ENCODE data around the gene SH3GL1. TPM values are rescaled to one million over a fixed set of nuclear protein-coding genes. Genes with fewer than 3 reads are reported as not detected.
A peak's percentile ranks its signal among the peaks of the same experiment; 100 is the strongest.

SH3GL1 gene
- total RNA-seq, 2 experiments from 2014 or later = 39.3 to 40.9 TPM

- ATAC-seq (ENCODE audit: poor library complexity) = peak; percentile 81
- no peaks in the 10 kb centered on the region for H3K27me3 Mint-ChIP-seq
- Histone ChIP-seq H3K9me3 (ENCODE audit: control insufficient read depth in 1 of 2, insufficient read depth in 1 of 2, low read length in 2 of 2) (no peaks in the 10 kb centered on the region), H3K4me3 (ENCODE audit: low read length) (peak overlapping the region; percentile 93), H3K36me3 (ENCODE audit: insufficient read depth, low read length) (peaks cover 5% of the 10 kb centered on the region), H3K27me3 (ENCODE audit: control insufficient read depth in 1 of 2, insufficient read depth in 2 of 2, low read length in 2 of 2) (no peaks in the 10 kb centered on the region), H3K27ac (ENCODE audit: low read depth in 1 of 2, low read length in 2 of 2) (peak overlapping the region; percentile 70 to 92), H3K4me1 (ENCODE audit: insufficient read depth, low read length) (peaks cover 40% of the 10 kb centered on the region)
- H3K27ac Mint-ChIP-seq = peak overlapping the region; percentile 83
- ChIA-PET POLR2A (interaction anchor here (0.9 to 2.9 kb wide), 27 partner anchors 9 to 580 kb away, joined by 3 to 43 read pairs (median 7); partner anchors contain the start of genes CHAF1A, DPP9, EEF2 and FSD1), CTCF (interaction anchor here (0.5 to 3.6 kb wide), 9 partner anchors 10 to 448 kb away, joined by 3 to 27 read pairs (median 4); partner anchors contain the start of genes FEM1A, SH3GL1 and YJU2)
- H3K4me3 Mint-ChIP-seq = peak overlapping the region; percentile 91
- peak; percentile 34 for TF ChIP-seq CTCF (IDR thresholded peaks at IDR 0.05)
- DNase-seq = peak; percentile 79 to 99 (median 86)
- H3K9me3 Mint-ChIP-seq = no peaks in the 10 kb centered on the region
- intact Hi-C loops (cut with DNase I, micrococcal nuclease) = loop anchor here (1.0 to 5.0 kb wide), 8 partner anchors 14 to 295 kb away; partner anchors contain the start of genes TMIGD2 (in 2 of the 2), YJU2 (in 2 of the 2), ANKRD24 (in 1 of the 2) and CHAF1A (in 1 of the 2)
- H3K4me1 Mint-ChIP-seq (ENCODE audit: low read depth) = peaks cover 37% of the 10 kb centered on the region
- H3K36me3 Mint-ChIP-seq (ENCODE audit: low read depth) = peaks cover 18% of the 10 kb centered on the region
These were observed 57.6 kb downstream of the SH3GL1 start for GRCh38 chr19:4342615-4343369.

GRCh38 chr19:4342314-4342614 is 58.1 kb downstream of the SH3GL1 start:
- Histone ChIP-seq H3K27me3 (ENCODE audit: control insufficient read depth in 1 of 2, insufficient read depth in 2 of 2, low read length in 2 of 2) (no peaks in the 10 kb centered on the region), H3K36me3 (ENCODE audit: insufficient read depth, low read length) (peaks cover 5% of the 10 kb centered on the region), H3K4me3 (ENCODE audit: low read length) (peak overlapping the region; percentile 93), H3K9me3 (ENCODE audit: control insufficient read depth in 1 of 2, insufficient read depth in 1 of 2, low read length in 2 of 2) (no peaks in the 10 kb centered on the region), H3K27ac (ENCODE audit: low read depth in 1 of 2, low read length in 2 of 2) (peak overlapping the region; percentile 20 to 69), H3K4me1 (ENCODE audit: insufficient read depth, low read length) (peaks cover 41% of the 10 kb centered on the region)
- peak overlapping the region; percentile 83 for H3K27ac Mint-ChIP-seq
- H3K36me3 Mint-ChIP-seq (ENCODE audit: low read depth) = peaks cover 18% of the 10 kb centered on the region
- H3K4me1 Mint-ChIP-seq (ENCODE audit: low read depth) = peaks cover 38% of the 10 kb centered on the region
- DNase-seq = no peak
- TF ChIP-seq CTCF (IDR thresholded peaks at IDR 0.05) = no peak
- H3K9me3 Mint-ChIP-seq = no peaks in the 10 kb centered on the region
- POLR2A ChIA-PET = interaction anchor here (1.0 to 2.9 kb wide), 25 partner anchors 9 to 579 kb away, joined by 3 to 43 read pairs (median 7); partner anchors contain the start of genes CHAF1A, DPP9, EEF2 and FSD1
- CTCF ChIA-PET = interaction anchor here (0.7 to 3.6 kb wide), 8 partner anchors 11 to 449 kb away, joined by 3 to 27 read pairs (median 7); partner anchors contain the start of genes FEM1A, SH3GL1 and YJU2
- no peaks in the 10 kb centered on the region for H3K27me3 Mint-ChIP-seq
- no peak for ATAC-seq (ENCODE audit: poor library complexity)
- intact Hi-C loops (cut with DNase I, micrococcal nuclease) = loop anchor here (1.0 to 5.0 kb wide), 7 partner anchors 14 to 295 kb away; partner anchors contain the start of genes TMIGD2 (in 2 of the 2), ANKRD24 (in 1 of the 2), CHAF1A (in 1 of the 2) and FSD1 (in 1 of the 2)
- peak overlapping the region; percentile 91 for H3K4me3 Mint-ChIP-seq

GRCh38 chr19:4338441-4339355 is 61.6 kb downstream of the SH3GL1 start, which contains the start of gene STAP2:
STAP2 (minus strand) TSS chr19:4338827; CDS start chr19:4338753, 74 bp downstream.
- Histone ChIP-seq H3K27me3 (ENCODE audit: control insufficient read depth in 1 of 2, insufficient read depth in 2 of 2, low read length in 2 of 2) (no peaks in the 10 kb centered on the region), H3K36me3 (ENCODE audit: insufficient read depth, low read length) (no peaks in the 10 kb centered on the region), H3K4me1 (ENCODE audit: insufficient read depth, low read length) (peaks cover 31% of the 10 kb centered on the region), H3K4me3 (ENCODE audit: low read length) (peak within 1 kb of the TSS; percentile 56), H3K9me3 (ENCODE audit: control insufficient read depth in 1 of 2, insufficient read depth in 1 of 2, low read length in 2 of 2) (no peaks in the 10 kb centered on the region), H3K27ac (ENCODE audit: low read depth in 1 of 2, low read length in 2 of 2) (peak within 1 kb of the TSS; percentile 7 to 29)
- Mint-ChIP-seq H3K9me3 (peaks cover 3% of the 10 kb centered on the region), H3K27ac (peak within 1 kb of the TSS; percentile 76), H3K4me3 (peak within 1 kb of the TSS; percentile 84), H3K27me3 (no peaks in the 10 kb centered on the region), H3K36me3 (ENCODE audit: low read depth) (peaks cover 8% of the 10 kb centered on the region), H3K4me1 (ENCODE audit: low read depth) (peaks cover 37% of the 10 kb centered on the region)
- ATAC-seq (ENCODE audit: poor library complexity) (no peak), DNase-seq (peak in 5 of 14 experiments; percentile 13 to 52 (median 44))
- TF ChIP-seq CTCF (IDR thresholded peaks at IDR 0.05) = no peak
- intact Hi-C loops (cut with DNase I, micrococcal nuclease) = no loop called here
- ChIA-PET CTCF (interaction anchor here (1.3 to 1.5 kb wide), 2 partner anchors 14 to 62 kb away, joined by 4 to 5 read pairs; partner anchors contain the start of gene SH3GL1), POLR2A (interaction anchor here (0.8 to 1.5 kb wide), 3 partner anchors 11 to 61 kb away, joined by 3 to 9 read pairs (median 4); partner anchors contain the start of gene SH3GL1)

Data from CD4-positive, alpha-beta T cell (primary cell).